MV-4-11 (cell line): ENCODE data around the gene MAGI2.

ENCODE experiments used
- DNase-seq: peaks from one replicate; lab custom pipeline; 2025; lab: John Stamatoyannopoulos, UW

Gene MAGI2

DNA sequence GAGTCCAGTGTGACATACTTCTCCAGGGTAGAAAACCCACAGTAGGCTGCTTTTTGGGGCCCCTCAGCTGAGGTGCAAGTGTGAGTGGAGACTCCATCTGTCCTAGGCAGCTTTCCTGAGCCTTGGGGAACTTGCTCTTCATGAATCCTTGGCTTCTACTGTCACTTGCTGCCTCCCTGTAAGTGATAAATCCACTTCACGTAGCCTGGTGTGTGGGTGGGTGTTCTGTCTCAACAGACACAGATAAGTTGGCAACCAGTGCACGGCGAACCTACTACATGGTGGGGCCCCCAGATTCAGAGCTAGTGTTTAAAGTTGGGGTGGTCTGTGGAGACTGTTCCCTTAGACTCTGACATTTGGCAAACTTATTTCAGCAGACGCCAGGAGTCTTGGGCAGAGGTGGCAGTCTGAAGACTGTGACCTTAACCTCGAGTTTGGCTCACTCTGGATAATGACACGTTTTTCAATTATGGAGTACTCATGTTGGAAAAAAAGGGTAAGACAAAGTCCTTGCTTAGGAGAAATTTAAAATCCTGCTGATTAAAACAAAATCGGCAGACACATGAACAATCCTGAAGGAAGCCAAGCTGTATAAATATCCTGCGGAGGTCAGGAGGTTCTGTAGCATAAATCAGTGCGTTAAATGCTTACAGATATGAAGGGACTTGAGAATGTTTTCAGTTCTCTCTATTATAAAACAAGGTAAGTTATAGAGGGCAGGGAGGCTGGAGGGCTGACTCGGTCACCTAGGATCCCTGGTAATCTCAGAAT lies 1278.0 kb downstream of the MAGI2 start:
- no peak for DNase-seq

DNA sequence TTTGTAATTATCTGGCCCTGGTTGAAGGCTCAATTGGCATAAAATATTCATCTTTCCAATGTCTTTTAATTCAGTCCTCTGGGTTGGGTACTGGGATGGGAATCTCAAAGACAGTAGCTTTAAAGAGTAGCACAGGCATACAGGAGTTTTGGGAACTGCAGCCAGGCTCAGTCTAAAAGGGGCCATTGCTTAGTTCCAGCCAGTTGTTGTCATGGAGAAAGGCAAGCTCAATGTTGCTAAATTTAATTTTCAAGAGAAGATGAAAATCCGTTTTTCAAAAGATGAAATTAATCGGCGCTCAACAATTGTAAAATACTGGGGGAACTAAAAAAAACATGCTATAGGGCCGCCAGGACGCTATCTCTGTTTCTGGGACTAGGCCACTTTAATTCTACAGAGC lies 1279.8 kb downstream of the MAGI2 start:
- no peak for DNase-seq

DNA sequence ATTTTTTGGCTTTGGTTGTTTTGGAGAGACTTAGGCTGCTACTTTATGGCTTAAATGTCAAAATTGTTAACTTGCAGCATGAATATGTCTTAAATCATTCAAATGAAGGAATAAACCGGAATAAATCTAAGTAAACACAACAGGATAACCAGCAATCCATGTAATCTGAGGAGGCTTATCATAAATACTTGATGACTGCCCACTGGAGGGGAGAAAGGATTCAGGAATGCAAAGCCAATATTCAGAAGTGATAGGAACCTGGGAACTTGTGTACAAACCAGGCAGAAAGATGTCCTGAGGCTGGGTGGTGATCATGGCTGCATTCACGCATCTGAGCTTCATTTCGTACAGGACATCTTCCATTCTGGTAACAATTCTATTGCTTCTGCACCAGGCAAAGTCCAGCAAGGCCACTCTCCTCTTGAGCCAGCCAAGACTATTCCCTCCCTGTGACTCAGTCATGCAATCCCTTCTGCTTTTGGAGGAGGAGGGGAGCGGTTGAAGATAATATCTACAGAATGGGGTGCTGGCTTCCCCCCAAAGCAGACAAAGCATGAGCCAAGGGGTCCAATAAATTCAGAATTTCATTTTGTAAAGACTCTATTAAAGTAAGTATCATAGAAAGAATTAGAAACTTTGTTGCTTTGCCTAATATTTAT lies 1280.4 kb downstream of the MAGI2 start:
- no peak for DNase-seq

DNA sequence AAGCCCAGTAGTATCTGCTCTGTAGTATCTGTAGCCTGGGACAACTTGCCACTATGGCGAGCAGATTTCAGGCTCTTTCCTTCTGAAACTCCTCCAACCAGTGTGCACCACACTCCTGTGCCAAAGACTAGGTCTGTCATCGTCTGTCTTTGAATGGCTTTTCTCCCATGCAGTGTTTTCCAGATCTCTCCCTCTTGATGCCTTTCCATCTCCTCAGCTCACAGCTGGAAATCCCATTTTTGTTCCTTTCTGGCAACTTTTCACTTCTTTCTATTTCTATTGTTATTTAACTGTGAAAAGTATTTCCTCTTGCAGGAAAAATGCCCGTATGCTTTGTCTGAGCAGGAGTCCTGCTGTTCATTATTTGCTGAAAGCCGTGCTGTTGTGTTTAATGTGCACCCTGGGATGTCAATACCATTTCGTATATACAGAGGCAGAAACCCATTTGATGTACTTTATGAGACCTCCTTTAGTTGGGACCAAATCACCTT lies 1281.2 kb downstream of the MAGI2 start:
- DNase-seq = no peak

DNA sequence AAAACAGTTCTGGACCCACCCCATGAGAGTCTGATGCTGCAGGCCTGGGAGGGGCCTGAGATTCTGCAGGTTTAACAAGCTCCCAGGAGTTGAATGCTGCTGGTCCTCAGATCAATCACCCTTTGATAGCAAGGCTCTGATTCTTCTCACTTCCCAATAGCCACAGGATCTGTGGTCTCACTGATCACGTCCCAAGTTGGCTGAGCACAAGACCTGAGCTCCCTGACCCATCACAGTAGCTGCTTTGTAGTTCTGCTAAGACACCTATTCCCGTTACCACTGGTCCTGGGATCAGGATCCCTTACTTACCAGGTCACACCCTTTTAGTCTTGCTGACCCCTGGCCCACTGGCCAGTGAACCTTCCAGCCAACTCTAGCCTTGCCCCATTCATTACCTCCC lies 1282.1 kb downstream of the MAGI2 start:
- DNase-seq = no peak

DNA sequence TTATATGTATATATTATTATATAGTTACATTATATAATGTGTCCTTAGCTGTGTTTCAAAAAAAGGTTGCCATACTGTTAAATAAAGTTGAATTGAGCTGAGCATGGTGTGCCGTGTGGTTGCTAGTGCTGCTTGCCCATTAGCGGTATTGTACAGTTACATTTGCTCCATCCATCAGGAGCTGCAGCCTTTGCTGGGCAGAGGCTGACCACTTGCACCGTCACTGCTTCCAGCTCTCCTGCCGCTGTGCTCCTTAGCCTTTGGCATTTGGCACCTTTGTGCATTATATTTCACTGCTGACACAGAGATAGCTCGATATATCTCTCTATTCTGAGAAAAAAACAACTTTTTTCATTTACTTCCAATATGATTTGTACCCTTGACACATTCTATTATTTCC lies 1282.7 kb downstream of the MAGI2 start:
- DNase-seq = no peak

DNA sequence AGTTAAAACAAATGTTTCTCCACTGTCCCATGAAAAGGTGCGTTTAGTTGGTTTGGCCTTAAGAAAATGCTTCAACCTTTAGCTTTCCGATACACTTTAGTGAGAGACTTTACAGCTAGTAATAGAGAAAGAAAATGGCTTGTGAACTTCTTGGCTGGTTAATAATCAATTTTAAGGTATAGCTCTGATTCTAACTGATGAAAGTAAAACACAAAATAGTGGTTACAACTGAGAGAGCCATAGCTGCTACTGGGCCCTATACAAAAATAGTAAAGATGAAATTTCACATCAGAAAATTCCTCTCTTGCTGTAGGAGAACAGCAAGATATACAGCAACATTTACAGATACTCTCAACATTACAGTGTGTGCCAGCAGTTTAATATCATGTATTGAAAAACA lies 1283.5 kb downstream of the MAGI2 start:
- no peak for DNase-seq

DNA sequence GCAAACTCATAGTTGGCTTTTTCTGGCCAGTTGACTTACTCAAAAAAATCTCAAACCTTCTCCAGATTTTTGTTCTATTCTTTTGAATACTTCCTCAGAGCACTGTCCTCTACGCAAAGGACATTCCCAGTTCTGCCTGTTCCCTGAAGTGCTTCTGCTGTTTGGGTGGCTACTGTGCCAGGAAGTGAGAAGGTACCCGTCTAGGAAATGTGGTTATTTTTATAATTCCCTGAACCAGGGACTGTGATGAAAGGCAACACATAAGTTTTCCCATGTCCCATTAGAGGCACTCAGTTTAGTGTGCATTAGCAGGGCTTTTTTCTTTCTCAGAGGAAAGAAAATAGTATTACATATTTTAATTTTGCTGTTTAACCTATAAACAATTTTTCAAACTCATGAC lies 1284.6 kb downstream of the MAGI2 start:
- no peak for DNase-seq

DNA sequence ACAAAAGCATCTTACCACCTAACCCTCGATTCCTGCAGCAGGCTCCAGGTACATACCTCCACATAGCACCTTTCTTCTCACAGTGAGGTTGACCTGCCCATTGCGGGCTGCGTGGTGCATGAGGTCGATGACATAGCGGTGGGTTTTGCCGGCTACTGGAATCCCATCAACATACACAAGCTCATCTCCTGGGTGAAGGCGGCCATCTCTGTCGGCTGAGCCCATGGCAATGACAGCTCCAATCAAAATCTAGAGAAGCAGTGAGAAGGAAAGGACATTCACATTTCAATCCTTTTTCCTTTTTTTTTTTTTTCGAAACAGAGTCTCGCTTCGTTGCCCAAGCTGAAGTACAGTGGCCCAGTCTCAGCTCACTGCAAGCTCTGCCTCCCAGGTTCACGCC lies 1285.6 kb downstream of the MAGI2 start:
- DNase-seq = no peak

DNA sequence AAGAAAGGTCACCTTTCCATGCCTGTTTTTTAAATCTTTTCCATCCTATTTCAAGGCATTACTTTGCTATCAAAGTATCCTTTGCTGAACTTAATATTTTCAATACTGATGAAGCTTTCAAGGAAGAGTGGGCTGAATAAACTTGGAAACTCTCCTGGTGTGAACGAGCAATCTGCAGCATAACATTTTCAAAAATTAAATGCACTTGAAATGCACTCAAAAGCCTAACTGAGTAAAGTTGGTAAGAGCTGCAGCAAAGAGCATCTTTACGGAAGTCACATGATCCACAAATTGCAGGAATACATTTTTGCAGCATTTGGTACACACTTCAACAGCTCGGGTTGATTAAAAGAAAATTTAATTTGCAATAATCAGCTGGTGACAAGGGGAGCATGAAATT lies 1287.6 kb downstream of the MAGI2 start:
- no peak for DNase-seq

DNA sequence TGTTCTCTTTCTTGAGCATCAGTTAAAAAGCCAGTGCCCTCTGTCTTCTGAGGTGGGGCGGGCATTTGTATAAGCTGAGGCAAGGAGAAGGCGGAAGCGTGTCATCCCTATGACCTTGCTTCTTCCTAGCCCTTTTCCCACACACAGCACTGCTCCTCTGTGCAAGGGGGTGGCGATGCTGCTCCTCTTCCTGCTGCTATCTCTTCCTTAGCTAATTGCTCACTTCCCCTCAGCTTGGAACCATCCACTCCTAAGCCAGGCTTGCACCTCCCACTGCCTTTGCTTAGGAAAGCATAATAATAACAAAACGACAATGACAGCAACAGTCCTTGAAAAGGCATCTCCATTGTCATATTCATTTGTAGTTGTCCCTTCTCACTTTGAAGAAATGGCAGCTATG lies 1288.0 kb downstream of the MAGI2 start:
- no peak for DNase-seq

DNA sequence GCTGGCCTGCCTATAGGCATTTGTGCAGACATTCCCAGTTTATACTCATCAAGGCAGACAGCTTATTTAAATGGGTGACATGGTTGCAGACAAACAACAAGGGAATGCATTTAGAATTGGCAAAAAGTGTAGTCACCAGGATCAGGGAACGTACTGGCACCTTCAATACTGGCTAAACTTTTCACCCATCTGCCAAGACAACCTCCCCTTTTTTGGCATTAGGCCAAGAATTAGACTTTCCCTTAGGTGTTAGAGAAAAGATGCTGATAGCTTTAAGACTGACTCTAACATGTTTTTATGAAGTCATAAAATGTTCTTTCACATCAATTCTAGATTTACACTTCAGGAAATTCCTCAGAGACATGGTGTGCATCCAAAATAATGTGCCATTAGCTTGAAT lies 1289.0 kb downstream of the MAGI2 start:
- DNase-seq = no peak

DNA sequence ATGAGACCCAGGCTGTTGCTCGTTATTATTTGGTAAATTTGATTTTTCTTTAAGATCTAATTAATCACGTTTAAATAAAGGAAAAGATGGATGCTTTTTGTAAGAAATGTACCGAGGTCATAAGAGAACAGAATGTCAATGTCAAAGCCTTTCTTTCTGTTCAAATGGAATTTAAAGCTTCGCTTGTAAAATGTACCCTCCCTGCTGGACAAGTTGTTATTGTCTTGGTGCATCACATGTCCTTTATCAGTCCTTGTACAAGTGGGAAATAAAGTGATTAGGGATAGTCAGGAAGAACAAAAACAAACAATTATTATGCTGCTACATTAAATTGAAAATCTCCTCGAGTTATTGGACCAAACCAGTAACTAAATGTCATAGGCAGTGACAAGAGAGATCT lies 1291.7 kb downstream of the MAGI2 start:
- no peak for DNase-seq

DNA sequence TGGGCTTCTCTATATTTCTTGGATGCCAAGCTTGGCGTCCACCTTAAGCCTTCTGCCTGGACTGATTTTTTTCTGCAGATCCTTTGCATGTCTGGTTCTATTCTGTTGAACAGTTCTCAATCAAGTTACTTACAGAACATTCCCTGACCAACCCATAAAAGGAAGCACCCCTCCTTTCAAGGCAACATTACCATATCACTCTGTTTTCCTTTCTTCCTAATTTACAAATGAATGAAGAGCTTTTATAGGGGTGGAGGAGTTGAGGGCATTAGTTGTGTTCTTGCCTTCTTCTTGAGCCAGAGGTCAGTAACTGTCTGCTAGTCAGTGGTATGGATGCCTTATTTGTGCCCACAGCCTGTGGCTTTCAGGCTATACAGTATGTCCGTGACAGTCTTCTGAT lies 1293.9 kb downstream of the MAGI2 start:
- DNase-seq = no peak

DNA sequence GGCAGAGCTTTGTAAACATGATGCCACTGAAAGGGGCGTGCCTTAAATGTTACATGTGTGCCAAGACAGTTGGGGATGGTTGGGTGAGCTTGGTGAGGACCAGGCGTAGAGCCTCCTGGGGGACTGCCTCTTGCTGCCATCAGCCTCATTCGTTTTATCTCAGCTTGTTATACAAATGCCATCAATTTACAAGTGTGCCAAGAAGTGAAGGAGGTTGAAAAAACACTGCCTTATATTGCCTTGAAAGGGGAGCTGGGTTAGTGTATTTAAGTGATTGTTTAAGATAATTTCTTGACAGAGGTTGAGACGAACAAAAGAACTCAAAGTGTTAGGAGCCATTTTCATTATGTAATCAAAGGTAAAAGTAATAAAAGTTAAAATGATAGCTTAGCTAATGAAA lies 1300.2 kb downstream of the MAGI2 start:
- no peak for DNase-seq

DNA sequence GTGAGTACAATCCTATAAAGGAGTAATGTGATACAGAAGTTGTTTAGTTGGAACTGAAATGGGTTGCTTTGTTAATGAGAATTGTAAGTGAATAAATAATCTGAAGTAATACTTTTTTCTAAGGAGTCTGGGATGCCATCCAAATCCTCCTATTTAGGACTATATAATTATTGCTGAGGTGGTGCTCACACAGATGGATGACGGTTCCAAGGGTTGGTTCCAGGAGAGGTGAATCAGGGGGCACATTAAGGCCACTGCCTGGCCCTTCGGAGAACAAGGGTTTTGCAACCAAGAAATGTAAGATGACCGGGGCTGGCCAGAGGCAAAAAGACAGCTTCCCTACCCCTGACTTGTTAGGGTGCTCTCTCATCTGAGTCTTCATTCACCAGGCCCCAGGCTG lies 1302.2 kb downstream of the MAGI2 start:
- DNase-seq = no peak

DNA sequence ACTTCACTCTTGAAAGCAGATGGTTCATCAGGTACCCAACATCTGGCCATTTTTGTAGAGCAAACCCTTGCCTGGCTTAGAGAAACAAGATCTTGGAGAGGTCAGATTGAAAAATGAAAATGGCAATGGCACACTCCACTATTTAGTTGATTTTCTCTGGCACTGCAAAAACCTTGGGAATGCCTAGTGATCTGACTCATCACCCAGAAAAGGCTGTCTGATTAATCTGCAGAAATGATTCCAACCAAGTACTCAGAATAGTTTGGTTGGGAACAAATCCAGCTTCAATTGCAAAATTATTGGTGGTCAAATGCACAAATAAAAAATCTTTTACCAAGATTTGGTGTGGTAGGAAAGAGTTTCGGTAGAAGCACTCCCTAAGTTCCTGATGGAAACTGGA lies 1303.7 kb downstream of the MAGI2 start:
- DNase-seq = no peak

DNA sequence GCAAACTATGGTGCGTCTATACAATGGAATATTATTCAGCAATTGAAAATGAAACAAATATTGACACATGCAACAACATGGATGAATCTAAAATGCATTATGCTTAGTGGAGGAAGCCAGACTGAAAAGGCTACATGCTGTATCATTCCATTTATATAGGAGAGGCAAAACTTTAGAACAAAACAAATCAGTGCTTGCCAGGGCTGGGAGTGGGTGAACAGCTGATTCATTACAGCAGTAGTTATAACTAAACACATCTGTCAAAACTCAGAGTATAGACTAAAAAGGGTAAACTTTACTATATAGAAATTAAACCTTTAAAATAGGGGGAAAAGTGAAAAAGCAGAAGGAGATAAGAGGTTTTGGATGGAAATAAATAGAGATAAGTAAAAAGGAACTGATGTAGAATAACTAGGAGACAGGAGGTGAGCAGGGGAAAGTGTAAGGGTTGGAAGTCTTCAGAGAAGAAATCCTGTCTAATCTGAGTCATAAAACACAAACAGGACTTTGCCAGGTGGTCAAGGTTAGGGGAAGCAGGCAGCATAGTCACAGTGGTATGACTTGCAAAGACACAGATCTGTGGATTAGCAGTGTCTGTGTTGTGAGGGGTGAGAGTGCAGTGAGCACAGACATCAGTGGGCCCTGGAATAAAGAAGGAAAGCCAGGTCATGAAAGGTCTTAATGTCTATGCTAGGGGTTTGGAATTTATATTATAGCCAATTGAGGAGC lies 1305.1 kb downstream of the MAGI2 start:
- no peak for DNase-seq

DNA sequence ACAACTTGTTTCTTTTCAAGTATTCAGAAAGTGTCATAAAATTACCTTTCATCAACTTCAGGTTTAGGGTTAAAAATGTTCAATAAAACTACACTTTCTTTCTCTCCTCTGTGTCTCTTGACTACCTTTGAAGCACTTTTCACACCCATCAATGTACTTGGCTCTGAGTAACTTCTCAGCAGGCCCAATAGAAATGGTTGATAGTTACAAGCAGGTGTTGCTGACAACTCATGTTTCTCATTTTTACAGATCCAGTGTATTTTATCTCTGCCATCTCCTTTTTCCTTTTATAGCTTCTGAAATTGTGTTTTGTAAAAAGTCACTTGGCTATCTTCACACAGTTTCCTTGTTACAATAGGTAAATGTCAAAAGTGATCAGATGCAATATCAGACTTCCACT lies 1306.9 kb downstream of the MAGI2 start:
- DNase-seq = no peak

DNA sequence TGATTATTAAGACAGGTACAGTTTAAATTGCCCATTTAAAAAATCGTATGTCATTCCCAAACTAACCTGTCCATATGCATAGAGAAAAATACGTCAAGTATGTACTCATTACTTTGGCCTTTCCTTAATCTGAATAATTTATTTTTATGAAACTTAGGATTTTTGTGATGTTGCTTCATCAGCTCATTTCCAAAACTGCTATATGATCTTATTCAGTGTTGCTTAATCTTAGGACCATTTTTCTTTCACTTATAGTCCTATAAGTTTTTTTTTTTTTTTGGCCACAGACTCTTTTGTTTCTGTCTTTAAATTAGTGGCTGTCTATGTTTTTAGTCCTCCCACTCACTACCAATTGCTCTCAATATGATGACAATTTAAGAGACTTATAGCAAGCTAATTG lies 1309.8 kb downstream of the MAGI2 start:
- DNase-seq = no peak

DNA sequence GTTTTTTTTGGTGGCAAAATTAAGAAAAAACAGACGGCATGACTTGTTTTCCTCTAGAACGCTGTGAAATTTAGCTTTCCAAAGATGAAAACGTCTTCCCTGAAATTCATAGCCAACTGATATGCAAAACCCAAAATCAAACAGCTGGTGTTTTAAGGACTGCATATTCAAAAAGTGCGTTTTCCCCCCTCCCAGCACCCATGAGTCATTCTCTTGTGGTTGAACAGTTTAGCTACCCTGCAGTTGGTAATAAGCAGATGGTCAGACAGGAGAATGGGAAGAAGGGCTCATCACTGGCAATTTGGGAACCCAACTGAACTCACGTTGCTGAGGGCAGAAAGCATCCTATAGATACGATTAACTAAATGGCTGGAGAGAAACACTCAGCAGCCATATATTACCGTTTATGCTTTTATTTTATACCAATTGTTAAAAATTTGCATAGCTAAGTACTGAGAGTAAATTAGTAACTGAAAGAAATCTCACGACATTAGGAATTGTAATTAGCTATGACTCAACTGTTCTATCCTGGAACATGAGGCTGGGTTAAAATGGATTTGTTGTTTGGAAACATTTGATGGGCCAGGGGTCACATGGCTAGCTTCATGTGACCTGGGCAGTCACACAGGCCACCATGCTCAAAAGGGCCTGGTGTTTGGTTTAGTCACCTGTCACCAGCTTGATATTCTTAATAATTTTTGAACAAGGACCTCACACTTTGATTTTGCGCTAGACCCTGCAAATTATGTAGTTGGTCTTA lies 1311.8 kb downstream of the MAGI2 start:
- DNase-seq = peak; percentile 56

DNA sequence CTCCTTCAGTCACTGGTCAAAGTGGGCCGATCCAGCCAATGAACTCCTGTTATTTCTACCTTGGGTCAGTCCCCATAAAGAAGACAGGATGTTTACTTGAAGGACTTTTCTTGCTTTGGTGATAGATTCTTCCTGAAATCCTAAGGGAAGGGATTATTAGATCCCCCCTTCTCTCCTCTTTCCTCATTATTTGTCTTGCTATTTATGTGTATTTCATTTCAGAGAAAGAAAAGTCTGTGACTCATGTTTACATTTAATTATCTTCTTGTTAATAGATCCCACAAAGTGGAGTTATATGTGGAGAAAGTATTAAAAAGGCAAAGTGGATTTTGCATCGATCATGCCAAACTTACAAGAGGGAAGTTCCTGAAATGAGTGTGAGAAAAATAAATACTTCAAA lies 1313.4 kb downstream of the MAGI2 start:
- no peak for DNase-seq
